Measurements from ENCODE around the gene FGF14. TPM values are rescaled to one million over a fixed set of nuclear protein-coding genes. Genes with fewer than 3 reads are reported as not detected.
A peak's percentile ranks its signal among the peaks of the same experiment; 100 is the strongest.

Gene FGF14
- total RNA-seq, 1 donor from 2014 or later = not detected

DNA sequence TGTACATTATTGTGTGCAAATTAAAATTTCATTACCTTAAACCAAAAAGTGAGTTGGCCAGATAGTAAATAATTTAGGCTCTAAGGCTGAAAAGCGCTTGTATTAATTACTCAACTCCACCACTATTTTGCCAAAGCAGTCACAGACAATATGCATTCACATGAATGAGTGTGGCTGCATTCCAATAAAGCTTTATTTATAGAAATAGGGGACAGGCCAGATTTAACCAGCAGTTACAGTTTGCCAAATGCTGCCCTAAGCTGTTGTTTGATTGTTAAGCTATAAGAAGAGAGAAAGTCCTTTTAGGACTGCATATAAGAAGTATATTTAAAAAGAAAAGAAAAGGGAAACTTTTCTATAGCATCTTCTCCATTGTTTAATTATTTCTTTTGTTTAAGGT is 606.8 kb downstream of the FGF14 start:
- H3K36me3 ChIP-seq (ENCODE audit: control insufficient read depth, insufficient read depth, low read length) = no peaks in the 10 kb centered on the region
- H3K4me3 ChIP-seq (ENCODE audit: low read depth, low read length) = no peak overlapping the region
- no peak for DNase-seq (ENCODE audit: low read depth)
- TF ChIP-seq, protein P1, sequence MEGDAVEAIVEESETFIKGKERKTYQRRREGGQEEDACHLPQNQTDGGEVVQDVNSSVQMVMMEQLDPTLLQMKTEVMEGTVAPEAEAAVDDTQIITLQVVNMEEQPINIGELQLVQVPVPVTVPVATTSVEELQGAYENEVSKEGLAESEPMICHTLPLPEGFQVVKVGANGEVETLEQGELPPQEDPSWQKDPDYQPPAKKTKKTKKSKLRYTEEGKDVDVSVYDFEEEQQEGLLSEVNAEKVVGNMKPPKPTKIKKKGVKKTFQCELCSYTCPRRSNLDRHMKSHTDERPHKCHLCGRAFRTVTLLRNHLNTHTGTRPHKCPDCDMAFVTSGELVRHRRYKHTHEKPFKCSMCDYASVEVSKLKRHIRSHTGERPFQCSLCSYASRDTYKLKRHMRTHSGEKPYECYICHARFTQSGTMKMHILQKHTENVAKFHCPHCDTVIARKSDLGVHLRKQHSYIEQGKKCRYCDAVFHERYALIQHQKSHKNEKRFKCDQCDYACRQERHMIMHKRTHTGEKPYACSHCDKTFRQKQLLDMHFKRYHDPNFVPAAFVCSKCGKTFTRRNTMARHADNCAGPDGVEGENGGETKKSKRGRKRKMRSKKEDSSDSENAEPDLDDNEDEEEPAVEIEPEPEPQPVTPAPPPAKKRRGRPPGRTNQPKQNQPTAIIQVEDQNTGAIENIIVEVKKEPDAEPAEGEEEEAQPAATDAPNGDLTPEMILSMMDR (IDR thresholded peaks at IDR 0.05; ENCODE audit: insufficient read depth, low read length, poor library complexity, severe bottlenecking) = no peak
- H3K27me3 ChIP-seq (ENCODE audit: control insufficient read depth, insufficient read depth, low read length) = no peaks in the 10 kb centered on the region

DNA sequence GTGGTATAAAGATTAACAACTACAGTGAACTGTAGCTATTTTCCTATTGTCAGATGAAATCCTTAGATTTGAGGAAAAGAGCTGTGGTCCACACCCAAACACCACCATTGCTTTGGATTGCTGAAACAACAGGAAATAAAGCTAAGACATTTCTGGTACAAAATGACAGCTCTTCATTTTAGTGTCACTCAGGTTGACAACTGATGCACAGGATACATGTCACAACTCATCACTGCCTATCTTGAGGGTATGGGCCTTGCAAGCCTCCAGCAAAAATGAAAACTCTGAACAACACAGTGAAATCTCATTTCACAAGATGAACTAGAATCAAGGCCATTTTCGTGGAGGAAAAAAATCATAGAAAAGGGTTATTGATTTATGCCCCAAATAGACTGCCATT is 609.7 kb downstream of the FGF14 start:
- no peak for DNase-seq (ENCODE audit: low read depth)
- Histone ChIP-seq H3K27me3 (ENCODE audit: control insufficient read depth, insufficient read depth, low read length) (no peaks in the 10 kb centered on the region), H3K4me3 (ENCODE audit: low read depth, low read length) (no peak overlapping the region), H3K36me3 (ENCODE audit: control insufficient read depth, insufficient read depth, low read length) (no peaks in the 10 kb centered on the region)
- TF ChIP-seq, protein P1 (IDR thresholded peaks at IDR 0.05; ENCODE audit: insufficient read depth, low read length, poor library complexity, severe bottlenecking) = no peak

DNA sequence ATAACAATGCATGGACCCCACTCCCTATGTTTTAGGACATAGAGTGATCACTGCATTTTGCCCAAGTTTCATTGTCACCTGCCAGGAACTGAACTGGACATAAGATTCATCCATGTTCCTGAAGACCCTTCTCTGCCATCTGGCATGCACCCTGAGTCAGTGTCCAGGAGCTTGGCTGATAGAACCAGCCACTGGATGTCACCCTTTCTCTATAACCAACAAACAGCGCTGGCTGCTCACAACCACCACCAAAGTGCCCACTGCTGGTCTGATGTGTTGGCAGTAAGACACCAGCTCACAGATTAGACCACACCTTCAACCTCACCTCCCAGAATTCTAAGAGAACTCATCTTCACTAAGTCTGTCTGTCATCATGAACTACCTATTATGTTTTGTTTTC is 616.0 kb downstream of the FGF14 start:
- TF ChIP-seq, protein P1 (IDR thresholded peaks at IDR 0.05; ENCODE audit: insufficient read depth, low read length, poor library complexity, severe bottlenecking) = peak; percentile 67
- Histone ChIP-seq H3K4me3 (ENCODE audit: low read depth, low read length) (no peak overlapping the region), H3K27me3 (ENCODE audit: control insufficient read depth, insufficient read depth, low read length) (no peaks in the 10 kb centered on the region), H3K36me3 (ENCODE audit: control insufficient read depth, insufficient read depth, low read length) (no peaks in the 10 kb centered on the region)
- DNase-seq (ENCODE audit: low read depth) = peak; percentile 19

DNA sequence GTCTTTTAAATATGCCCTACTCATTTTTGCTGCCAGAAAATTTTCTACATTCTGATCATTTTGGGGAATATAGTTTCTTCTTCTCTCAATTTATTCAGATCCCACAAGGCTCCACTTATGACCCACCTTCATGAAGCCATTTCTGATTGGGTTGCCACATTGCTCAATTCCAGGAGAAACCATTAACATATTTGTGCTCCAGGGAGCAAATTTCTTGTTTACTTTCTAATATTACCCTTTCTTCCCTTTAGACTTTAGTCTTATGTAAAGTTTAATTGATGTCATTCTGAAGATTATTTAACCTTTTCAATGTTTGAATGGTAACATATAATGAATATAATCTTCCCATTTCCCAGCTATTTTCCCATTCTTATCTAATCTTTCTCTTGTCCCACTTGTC is 617.5 kb downstream of the FGF14 start:
- no peak overlapping the region for H3K4me3 ChIP-seq (ENCODE audit: low read depth, low read length)
- DNase-seq (ENCODE audit: low read depth) = no peak
- TF ChIP-seq, protein P1 (IDR thresholded peaks at IDR 0.05; ENCODE audit: insufficient read depth, low read length, poor library complexity, severe bottlenecking) = no peak
- no peaks in the 10 kb centered on the region for H3K36me3 ChIP-seq (ENCODE audit: control insufficient read depth, insufficient read depth, low read length)
- no peaks in the 10 kb centered on the region for H3K27me3 ChIP-seq (ENCODE audit: control insufficient read depth, insufficient read depth, low read length)

DNA sequence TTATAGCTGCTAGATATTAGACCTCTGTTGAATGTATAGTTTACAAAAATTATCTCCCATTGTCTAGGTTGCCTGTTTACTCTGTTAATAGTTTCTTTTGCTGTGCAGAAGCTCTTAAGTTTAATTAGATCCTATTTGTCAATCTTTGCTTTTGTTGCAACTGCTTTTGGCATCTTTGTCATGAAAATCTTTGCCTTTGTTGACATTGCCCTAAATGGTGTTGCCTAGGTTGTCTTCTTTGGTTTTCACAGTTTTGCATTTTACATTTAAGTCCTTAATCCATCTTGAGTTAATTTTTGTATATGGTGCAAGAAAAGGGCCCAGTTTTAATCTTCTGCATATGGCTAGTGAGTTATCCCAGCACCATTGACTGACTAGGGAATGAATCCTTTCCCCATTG is 618.3 kb downstream of the FGF14 start:
- TF ChIP-seq, protein P1 (IDR thresholded peaks at IDR 0.05; ENCODE audit: insufficient read depth, low read length, poor library complexity, severe bottlenecking) = no peak
- no peak for DNase-seq (ENCODE audit: low read depth)
- H3K36me3 ChIP-seq (ENCODE audit: control insufficient read depth, insufficient read depth, low read length) = no peaks in the 10 kb centered on the region
- no peaks in the 10 kb centered on the region for H3K27me3 ChIP-seq (ENCODE audit: control insufficient read depth, insufficient read depth, low read length)
- H3K4me3 ChIP-seq (ENCODE audit: low read depth, low read length) = no peak overlapping the region

DNA sequence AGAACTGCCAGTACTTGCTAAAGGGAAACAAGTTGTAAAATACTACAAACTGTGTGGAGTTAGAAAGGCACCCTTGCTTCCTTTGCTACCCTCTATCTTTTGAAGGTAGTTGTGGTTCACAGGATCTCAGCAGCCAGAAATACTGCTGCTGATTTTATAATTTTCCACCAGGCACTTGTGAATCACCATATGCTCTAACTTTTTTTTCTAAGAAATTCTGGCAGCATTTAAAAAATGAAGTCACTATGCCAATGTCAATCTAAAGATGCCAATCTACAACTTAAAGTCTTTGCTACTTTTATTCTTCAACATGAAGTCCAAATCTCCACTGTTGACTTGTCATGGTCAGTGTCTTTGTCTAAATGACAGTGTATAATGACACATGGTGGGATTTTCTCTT is 621.6 kb downstream of the FGF14 start:
- Histone ChIP-seq H3K36me3 (ENCODE audit: control insufficient read depth, insufficient read depth, low read length) (no peaks in the 10 kb centered on the region), H3K4me3 (ENCODE audit: low read depth, low read length) (no peak overlapping the region), H3K27me3 (ENCODE audit: control insufficient read depth, insufficient read depth, low read length) (no peaks in the 10 kb centered on the region)
- TF ChIP-seq, protein P1 (IDR thresholded peaks at IDR 0.05; ENCODE audit: insufficient read depth, low read length, poor library complexity, severe bottlenecking) = no peak
- DNase-seq (ENCODE audit: low read depth) = no peak
